ENCODE results near the gene NAALADL2. TPM values are rescaled to one million over a fixed set of nuclear protein-coding genes. Genes with fewer than 3 reads are reported as not detected.
A peak's percentile ranks its signal among the peaks of the same experiment; 100 is the strongest.
"Not testable (repeated sequence)": the region's sequence is repeated elsewhere in the genome, so short reads cannot be mapped to it uniquely, and the experiment has no call there.

Gene NAALADL2
- total RNA-seq, 1 experiment from 2014 or later: 1.5 TPM

- DNase-seq (ENCODE audit: low spot score): peak; percentile 79
Observed at GRCh38 chr3:175743733-175744400, 884.7 kb downstream of the NAALADL2 start.

GRCh38 chr3:175746308-175746707 lies 887.2 kb downstream of the NAALADL2 start:
- no peak for DNase-seq (ENCODE audit: low spot score)

- DNase-seq (ENCODE audit: low spot score): peak; percentile 45
Observed at GRCh38 chr3:175748087-175748730, 889.1 kb downstream of the NAALADL2 start.

DNA sequence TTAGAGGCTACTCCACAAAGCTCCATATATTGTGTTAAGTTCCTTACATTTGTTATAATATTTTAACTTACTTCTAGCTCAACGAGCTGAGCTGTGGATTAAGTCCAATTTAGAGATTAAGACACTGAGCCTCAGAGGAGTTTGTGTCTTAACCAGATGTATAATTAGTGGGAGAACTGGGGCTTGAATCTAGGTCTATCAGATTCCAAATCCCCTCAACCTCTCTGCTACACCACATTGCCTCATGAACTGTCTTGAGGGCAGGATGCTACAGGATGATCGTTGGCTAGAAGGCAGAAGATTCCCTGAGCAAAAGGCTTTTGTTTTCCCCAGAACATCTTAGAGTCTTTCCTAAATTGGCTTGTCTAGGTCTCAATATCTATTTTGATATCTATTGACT lies 890.8 kb downstream of the NAALADL2 start:
- DNase-seq (ENCODE audit: low spot score): no peak

GRCh38 chr3:175751089-175751488 lies 892.0 kb downstream of the NAALADL2 start:
- no peak for DNase-seq (ENCODE audit: low spot score)

GRCh38 chr3:175763948-175764347 lies 904.8 kb downstream of the NAALADL2 start:
- no peak for DNase-seq (ENCODE audit: low spot score)

GRCh38 chr3:175764722-175765121 lies 905.6 kb downstream of the NAALADL2 start:
- DNase-seq (ENCODE audit: low spot score): no peak

GRCh38 chr3:175770426-175770825 lies 911.3 kb downstream of the NAALADL2 start:
- no peak for DNase-seq (ENCODE audit: low spot score)

DNA sequence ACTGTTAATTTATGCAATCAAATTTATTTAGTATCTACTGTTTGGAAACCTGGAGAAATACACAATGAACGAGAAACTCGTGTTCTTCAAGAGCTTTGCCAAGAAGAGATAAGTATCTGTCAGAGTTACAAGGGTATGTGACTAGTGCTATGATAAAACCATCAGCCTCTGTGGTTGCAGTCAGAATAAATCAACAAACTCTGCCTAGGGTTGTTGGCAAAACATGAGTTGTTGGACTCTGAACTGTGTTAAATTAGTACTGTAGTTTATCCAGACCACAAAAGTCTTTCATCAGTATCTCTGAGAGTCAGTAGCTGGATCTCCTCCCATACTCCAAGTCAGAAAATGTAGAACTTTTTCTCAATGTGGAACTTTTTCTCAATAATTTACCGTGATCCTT lies 918.4 kb downstream of the NAALADL2 start:
- peak; percentile 45 for DNase-seq (ENCODE audit: low spot score)

DNA sequence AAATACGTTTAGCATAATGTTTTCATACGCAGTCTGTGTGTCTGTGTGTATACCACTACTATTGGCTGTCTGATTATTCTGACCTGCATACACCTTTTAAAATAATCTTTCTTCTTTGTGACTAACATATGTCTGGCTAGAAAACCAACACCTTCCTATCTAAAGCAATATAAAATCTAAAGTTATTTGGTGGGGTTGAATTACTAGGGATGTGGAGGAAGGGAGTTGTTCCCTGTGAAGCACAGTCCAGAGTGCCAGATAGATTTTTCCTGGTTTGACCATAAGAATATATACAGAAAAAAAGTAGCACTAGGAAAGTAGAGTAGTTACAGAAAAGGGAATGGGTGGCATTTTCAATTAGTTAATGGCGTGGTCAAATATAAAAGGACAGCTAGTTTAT lies 918.8 kb downstream of the NAALADL2 start:
- DNase-seq (ENCODE audit: low spot score): no peak

DNA sequence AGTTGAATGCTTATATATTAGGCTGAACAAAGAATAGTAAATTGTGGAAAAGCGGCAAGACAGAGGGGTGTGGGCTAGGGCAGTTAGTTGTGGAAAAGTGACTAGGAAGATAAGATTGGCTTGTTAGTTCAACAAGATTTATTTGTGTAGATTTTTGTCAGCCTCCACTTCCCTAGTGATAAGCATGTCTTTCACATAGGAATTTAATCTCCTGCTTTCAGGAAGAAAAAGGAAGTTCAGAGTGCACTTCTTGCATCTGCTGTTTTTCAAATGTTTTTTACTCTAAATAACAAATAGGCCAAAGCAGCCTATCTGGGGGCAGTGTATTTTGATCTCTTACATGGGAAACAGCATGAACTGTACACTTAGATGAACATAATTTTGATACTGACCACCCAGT lies 919.9 kb downstream of the NAALADL2 start:
- no peak for DNase-seq (ENCODE audit: low spot score)

GRCh38 chr3:175787109-175787508 lies 928.0 kb downstream of the NAALADL2 start:
- DNase-seq (ENCODE audit: low spot score): not testable (repeated sequence)

DNA sequence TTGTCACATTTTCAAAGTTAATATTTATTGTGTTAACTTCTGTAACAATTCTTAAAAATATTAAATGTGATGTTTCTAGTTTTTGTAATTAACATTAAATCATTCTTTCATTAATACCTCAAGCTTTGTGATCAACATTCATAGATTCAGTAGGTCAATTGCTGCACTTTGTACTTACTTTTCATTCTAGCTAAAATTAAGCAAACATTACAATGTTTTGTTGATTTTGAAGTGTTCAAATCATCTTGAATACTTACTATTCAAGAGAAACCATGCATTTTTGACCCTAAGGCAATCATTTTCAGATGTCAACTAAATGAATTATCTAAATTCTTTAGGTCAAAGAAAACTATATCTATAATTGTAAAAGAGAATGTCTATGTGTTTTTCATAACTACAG lies 933.1 kb downstream of the NAALADL2 start:
- no peak for DNase-seq (ENCODE audit: low spot score)

- no peak for DNase-seq (ENCODE audit: low spot score)
Observed at GRCh38 chr3:175798326-175798725, 939.2 kb downstream of the NAALADL2 start.

GRCh38 chr3:175805825-175806224 lies 946.7 kb downstream of the NAALADL2 start:
- no peak for DNase-seq (ENCODE audit: low spot score)

DNA sequence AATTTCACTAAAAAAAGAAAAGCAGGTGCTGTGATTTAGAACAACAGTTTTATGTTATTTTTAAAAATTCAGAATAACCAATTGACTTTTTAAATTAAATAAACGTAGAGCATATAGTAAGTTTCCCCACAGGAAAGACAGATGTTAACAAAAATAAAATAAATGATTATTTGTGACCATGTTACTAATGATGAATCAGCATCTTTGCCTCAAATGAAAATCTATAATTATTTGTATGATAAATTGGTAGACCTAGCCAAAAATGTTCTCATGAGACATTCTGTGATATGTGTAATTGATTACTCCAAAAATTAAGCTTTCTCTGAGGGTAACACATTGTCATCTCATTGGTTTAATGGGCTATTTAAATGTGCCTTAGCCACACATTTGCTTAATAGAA lies 948.0 kb downstream of the NAALADL2 start:
- DNase-seq (ENCODE audit: low spot score): no peak

DNA sequence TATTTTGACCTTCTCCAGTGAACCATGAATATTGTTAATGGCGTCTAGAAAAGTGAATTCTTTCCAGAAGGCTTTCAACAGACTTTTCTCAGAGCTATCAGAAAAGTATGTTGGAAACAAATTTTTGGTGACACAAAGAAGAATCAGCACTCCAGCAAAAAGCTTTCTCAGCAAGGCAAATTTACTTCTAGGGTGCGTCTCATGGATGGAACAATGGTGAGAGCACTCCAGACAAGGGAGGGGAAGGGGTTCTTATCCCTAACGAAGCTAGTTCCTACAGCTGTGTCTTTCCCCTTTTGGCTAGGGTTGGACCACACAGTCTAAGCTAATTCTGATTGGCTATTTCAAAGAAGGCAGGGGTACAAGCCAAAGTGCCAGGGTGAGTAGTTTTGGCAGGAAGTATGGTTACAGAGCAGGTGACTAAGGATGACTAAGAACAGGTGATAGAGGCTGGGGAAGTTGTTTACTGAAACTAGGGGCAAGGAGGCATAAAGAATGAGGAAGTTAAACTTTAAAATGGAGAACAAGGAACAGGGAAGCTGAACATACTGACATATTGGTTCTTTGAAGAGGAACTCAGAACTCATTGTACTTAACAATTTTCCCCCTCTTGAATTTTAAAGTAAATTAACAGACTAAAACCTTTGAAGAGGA lies 959.8 kb downstream of the NAALADL2 start:
- no peak for DNase-seq (ENCODE audit: low spot score)

GRCh38 chr3:175822766-175823491 lies 963.8 kb downstream of the NAALADL2 start:
- DNase-seq (ENCODE audit: low spot score): not testable (repeated sequence)

DNA sequence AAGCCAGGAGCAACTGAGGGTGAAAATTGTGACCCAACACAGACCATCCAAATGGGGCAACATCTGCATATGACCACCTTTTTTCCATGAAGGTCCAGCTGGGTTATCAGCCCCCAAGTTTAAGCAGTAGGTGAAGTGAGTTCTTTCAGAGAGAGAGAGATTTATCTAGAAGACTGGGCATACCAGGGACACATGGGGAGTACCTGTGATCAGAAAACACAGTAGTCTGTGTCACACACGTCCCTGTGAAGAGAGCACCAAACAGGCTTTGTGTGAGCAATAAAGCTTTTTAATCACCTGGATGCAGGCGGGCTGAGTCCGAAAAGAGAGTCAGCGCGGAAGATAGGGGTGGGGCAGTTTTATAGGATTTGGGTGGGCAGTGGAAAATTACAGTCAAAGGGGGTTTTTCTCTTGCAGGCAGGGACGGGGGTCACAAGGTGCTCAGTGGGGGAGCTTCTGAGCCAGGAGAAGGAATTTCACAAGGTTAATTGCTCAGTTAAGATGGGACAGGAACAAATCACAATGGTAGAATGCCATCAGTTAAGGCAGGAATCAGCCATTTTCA lies 966.0 kb downstream of the NAALADL2 start:
- DNase-seq (ENCODE audit: low spot score): not testable (repeated sequence)

GRCh38 chr3:175826759-175827158 lies 967.6 kb downstream of the NAALADL2 start:
- no peak for DNase-seq (ENCODE audit: low spot score)

GRCh38 chr3:175829809-175830208 lies 970.7 kb downstream of the NAALADL2 start:
- not testable (repeated sequence) for DNase-seq (ENCODE audit: low spot score)

DNA sequence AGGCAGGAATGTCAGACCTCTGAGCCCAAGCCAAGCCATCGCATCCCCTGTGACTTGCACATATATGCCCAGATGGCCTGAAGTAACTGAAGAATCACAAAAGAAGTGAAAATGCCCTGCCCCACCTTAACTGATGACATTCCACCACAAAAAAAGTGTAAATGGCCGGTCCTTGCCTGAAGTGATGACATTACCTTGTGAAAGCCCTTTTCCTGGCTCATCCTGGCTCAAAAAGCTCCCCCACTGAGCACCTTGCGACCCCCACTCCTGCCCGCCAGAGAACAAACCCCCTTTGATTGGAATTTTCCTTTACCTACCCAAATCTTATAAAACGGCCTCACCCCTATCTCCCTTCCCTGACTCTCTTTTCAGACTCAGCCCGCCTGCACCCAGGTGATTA lies 976.6 kb downstream of the NAALADL2 start:
- DNase-seq (ENCODE audit: low spot score): not testable (repeated sequence)
